ENCODE measurements around the gene DCBLD2. TPM values are rescaled to one million over a fixed set of nuclear protein-coding genes. Genes with fewer than 3 reads are reported as not detected.

DCBLD2 gene
- total and polyA plus RNA-seq, 2 of the 13 experiments (the other 11 are each of a cell fraction or from before 2014, with no cell fraction given) = 43.8 to 56.9 TPM

- TF ChIP-seq SNAPC5 (CRISPR knock-in tag; IDR thresholded peaks at IDR 0.05; ENCODE audit: borderline replicate concordance) (no peak), ZNF615 (CRISPR knock-in tag; IDR thresholded peaks at IDR 0.05; ENCODE audit: borderline replicate concordance) (no peak), HDAC2 (CRISPR knock-in tag; IDR thresholded peaks at IDR 0.05) (peak; percentile 89), PHF20 (CRISPR knock-in tag; IDR thresholded peaks at IDR 0.05) (no peak), NCOA2 (CRISPR knock-in tag; IDR thresholded peaks at IDR 0.05) (peak; percentile 71; the same call in 1 of the 2 replicates), DR1 (CRISPR knock-in tag; IDR thresholded peaks at IDR 0.05) (no peak), ARID5B (CRISPR knock-in tag; IDR thresholded peaks at IDR 0.05) (peak; percentile 89), FOXC1 (CRISPR knock-in tag; IDR thresholded peaks at IDR 0.05; ENCODE audit: borderline replicate concordance) (no peak), THAP9 (CRISPR knock-in tag; IDR thresholded peaks at IDR 0.05; ENCODE audit: borderline replicate concordance) (no peak), PRDM4 (CRISPR knock-in tag; IDR thresholded peaks at IDR 0.05; ENCODE audit: borderline replicate concordance) (no peak), SMYD3 (CRISPR knock-in tag; IDR thresholded peaks at IDR 0.05) (peak; percentile 73; the same call in 1 of the 2 replicates), LCORL (IDR thresholded peaks at IDR 0.05) (no peak), LCORL (CRISPR knock-in tag; IDR thresholded peaks at IDR 0.05) (peak; percentile 41; the same call in 1 of the 2 replicates), IRF1 (CRISPR knock-in tag; IDR thresholded peaks at IDR 0.05; ENCODE audit: low read depth) (no peak), RXRA (CRISPR knock-in tag; IDR thresholded peaks at IDR 0.05) (peak; percentile 47; the same call in 1 of the 2 replicates), CBX5 (CRISPR knock-in tag; IDR thresholded peaks at IDR 0.05; ENCODE audit: borderline replicate concordance) (peak; percentile 44; the same call in 1 of the 2 replicates), ZMYM4 (CRISPR knock-in tag; IDR thresholded peaks at IDR 0.05) (peak; percentile 78), ZNF414 (CRISPR knock-in tag; IDR thresholded peaks at IDR 0.05) (no peak), GABPB1 (CRISPR knock-in tag; IDR thresholded peaks at IDR 0.05) (peak; percentile 37)
Measured at GRCh38 chr3:98812851-98813374, 88.6 kb downstream of the DCBLD2 start (continued).

Measured in HepG2 (cell line).